Ishikawa (cell line): ENCODE results near the gene ATL1.

ENCODE experiments used
- CEBPB ChIP-seq: IDR thresholded peaks from 2 replicates; pipeline ENCODE4 v1.6.1; 2012
- CREB1 ChIP-seq: IDR thresholded peaks from 2 replicates; pipeline ENCODE4 v1.6.1; 2012; ENCODE audit warnings: low read depth
- EGR1 ChIP-seq: IDR thresholded peaks from 2 replicates; pipeline ENCODE4 v1.6.1; 2012
- FOXM1 ChIP-seq: IDR thresholded peaks from 2 replicates; pipeline ENCODE4 v1.6.1; 2012; ENCODE audit warnings: low read depth, borderline replicate concordance
- NFIC ChIP-seq: IDR thresholded peaks from 2 replicates; pipeline ENCODE4 v1.6.1; 2012
- REST ChIP-seq: IDR thresholded peaks from 2 replicates; pipeline ENCODE4 v1.6.1; 2012; ENCODE audit warnings: low read depth, mild to moderate bottlenecking
- TAF1 ChIP-seq: IDR thresholded peaks from 2 replicates; pipeline ENCODE4 v1.6.1; 2012; ENCODE audit warnings: low read depth, mild to moderate bottlenecking
- TCF12 ChIP-seq: IDR thresholded peaks from 2 replicates; pipeline ENCODE4 v1.6.1; 2012; ENCODE audit warnings: low read depth
- TEAD4 ChIP-seq: IDR thresholded peaks from 2 replicates; pipeline ENCODE4 v1.6.1; 2012
- USF1 ChIP-seq: IDR thresholded peaks from 2 replicates; pipeline ENCODE4 v1.6.1; 2012
- YY1 ChIP-seq: IDR thresholded peaks from 2 replicates; pipeline ENCODE4 v1.6.1; 2012; ENCODE audit warnings: low read depth
- ZBTB7A ChIP-seq: IDR thresholded peaks from 2 replicates; pipeline ENCODE4 v1.6.1; 2012; ENCODE audit warnings: low read depth

- TF ChIP-seq EGR1 (no peak), YY1 (no peak), FOXM1 (no peak), NFIC (no peak), REST (no peak), TAF1 (no peak), TCF12 (no peak), TEAD4 (no peak), CEBPB (no peak), USF1 (no peak), CREB1 (no peak), ZBTB7A (no peak)
Observed at GRCh38 chr14:50676814-50677516, 117.0 kb downstream of the ATL1 start.
